Kidney capillary endothelial cell (primary cell): ENCODE measurements around the gene DNAJC5G.
"Not testable (repeated sequence)": the region's sequence is repeated elsewhere in the genome, so short reads cannot be mapped to it uniquely, and the experiment has no call there.

Experiments used
- DNase-seq: peaks from one replicate; pipeline ENCODE4 v3.0.0-alpha.2; 2018; ENCODE audit warnings: low spot score

Gene DNAJC5G

GRCh38 chr2:27255187-27255586 is 20.0 kb upstream of the DNAJC5G start:
- no peak for DNase-seq

GRCh38 chr2:27255660-27256059 is 19.6 kb upstream of the DNAJC5G start:
- DNase-seq: no peak

GRCh38 chr2:27256855-27257454 is 18.3 kb upstream of the DNAJC5G start:
- no peak for DNase-seq

GRCh38 chr2:27258051-27258450 is 17.2 kb upstream of the DNAJC5G start:
- no peak for DNase-seq

GRCh38 chr2:27261241-27261925 is 13.8 kb upstream of the DNAJC5G start:
- no peak for DNase-seq

GRCh38 chr2:27261926-27262298 is 13.3 kb upstream of the DNAJC5G start:
- DNase-seq: no peak

- DNase-seq: no peak
Observed at GRCh38 chr2:27262379-27263286, 12.6 kb upstream of the DNAJC5G start, which contains the start of gene SLC30A3. Gene SLC30A3, minus strand, starts transcription at chr2:27263047. Its CDS starts 141 bp downstream, at chr2:27262906.

- DNase-seq: no peak
Observed at GRCh38 chr2:27263287-27264252, 11.7 kb upstream of the DNAJC5G start.

- DNase-seq: no peak
Observed at GRCh38 chr2:27264253-27264752, 10.9 kb upstream of the DNAJC5G start.

- no peak for DNase-seq
Observed at GRCh38 chr2:27264753-27265535, 10.3 kb upstream of the DNAJC5G start.

GRCh38 chr2:27265536-27265870 is 9.7 kb upstream of the DNAJC5G start:
- no peak for DNase-seq

GRCh38 chr2:27268296-27268695 is 6.9 kb upstream of the DNAJC5G start:
- not testable (repeated sequence) for DNase-seq

- no peak for DNase-seq
Observed at GRCh38 chr2:27270131-27270530, 5.1 kb upstream of the DNAJC5G start.

- DNase-seq: no peak
Observed at GRCh38 chr2:27270670-27271069, 4.6 kb upstream of the DNAJC5G start.

GRCh38 chr2:27271631-27272340 is 3.4 kb upstream of the DNAJC5G start:
- no peak for DNase-seq

- not testable (repeated sequence) for DNase-seq
Observed at GRCh38 chr2:27272537-27273522, 2.4 kb upstream of the DNAJC5G start.

GRCh38 chr2:27278010-27278409 is 2.8 kb downstream of the DNAJC5G start:
- no peak for DNase-seq

- DNase-seq: no peak
Observed at GRCh38 chr2:27280826-27281225, 5.6 kb downstream of the DNAJC5G start.

GRCh38 chr2:27281442-27281841 is 6.2 kb downstream of the DNAJC5G start:
- no peak for DNase-seq
